GM13977 (cell line): ENCODE measurements around the gene PGAP6.
A peak's percentile ranks its signal among the peaks of the same experiment; 100 is the strongest.

Source experiments
- DNase-seq: peaks from one replicate; pipeline ENCODE4 v3.0.0; 2012; ENCODE audit warnings: low spot score
- in situ Hi-C: fragments of 300-500 bp; cut with MboI; formaldehyde crosslinking; loops from one replicate; pipeline ENCODE4 v1.12.0; 2022; ENCODE audit warnings: low sequenced_read_pairs, low pct_unique_long_range_greater_than_20kb, mixed read lengths, inconsistent platforms; ENCODE audit not compliant: unreplicated experiment
- TF ChIP-seq, protein P1 (sequence below): IDR thresholded peaks from 2 replicates; pipeline ENCODE4 v1.5.1; 2012; ENCODE audit warnings: mild to moderate bottlenecking, control low read depth; ENCODE audit not compliant: insufficient read depth; ENCODE audit errors: extremely low read depth, missing control alignments

The PGAP6 gene

DNA sequence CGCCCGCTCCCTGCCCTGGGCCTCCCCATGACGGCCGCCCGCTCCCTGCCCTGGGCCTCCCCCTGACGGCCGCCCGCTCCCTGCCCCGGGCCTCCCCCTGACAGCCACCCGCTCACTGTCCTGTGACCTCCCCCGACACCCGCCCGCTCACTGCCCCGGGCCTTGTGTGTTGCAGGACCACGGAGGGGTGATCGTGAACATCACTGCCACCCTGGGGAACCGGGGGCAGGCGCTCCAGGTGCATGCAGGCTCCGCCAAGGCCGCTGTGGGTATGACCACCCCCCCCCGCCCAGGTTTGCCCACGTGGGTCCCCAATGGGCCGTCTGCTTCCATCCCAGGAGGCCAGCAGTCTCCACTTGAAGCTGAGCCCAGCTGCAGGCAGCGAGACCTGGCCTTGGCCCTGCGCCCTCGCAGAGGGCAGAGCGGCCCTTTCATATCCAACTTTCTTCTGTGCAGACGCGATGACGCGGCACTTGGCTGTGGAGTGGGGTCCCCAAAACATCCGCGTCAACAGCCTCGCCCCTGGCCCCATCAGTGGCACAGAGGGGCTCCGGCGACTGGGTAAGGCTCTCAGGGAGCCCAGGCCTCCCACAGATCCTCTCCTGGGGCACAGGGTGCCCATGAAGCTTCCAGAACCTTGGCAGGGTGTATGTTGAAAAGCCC lies 28.9 kb upstream of the PGAP6 start:
- TF ChIP-seq, protein P1, sequence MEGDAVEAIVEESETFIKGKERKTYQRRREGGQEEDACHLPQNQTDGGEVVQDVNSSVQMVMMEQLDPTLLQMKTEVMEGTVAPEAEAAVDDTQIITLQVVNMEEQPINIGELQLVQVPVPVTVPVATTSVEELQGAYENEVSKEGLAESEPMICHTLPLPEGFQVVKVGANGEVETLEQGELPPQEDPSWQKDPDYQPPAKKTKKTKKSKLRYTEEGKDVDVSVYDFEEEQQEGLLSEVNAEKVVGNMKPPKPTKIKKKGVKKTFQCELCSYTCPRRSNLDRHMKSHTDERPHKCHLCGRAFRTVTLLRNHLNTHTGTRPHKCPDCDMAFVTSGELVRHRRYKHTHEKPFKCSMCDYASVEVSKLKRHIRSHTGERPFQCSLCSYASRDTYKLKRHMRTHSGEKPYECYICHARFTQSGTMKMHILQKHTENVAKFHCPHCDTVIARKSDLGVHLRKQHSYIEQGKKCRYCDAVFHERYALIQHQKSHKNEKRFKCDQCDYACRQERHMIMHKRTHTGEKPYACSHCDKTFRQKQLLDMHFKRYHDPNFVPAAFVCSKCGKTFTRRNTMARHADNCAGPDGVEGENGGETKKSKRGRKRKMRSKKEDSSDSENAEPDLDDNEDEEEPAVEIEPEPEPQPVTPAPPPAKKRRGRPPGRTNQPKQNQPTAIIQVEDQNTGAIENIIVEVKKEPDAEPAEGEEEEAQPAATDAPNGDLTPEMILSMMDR: no peak
- in situ Hi-C loops: no loop called here
- DNase-seq: no peak

GRCh38 chr16:407253-407652 lies 25.5 kb upstream of the PGAP6 start:
- TF ChIP-seq, protein P1: no peak
- no peak for DNase-seq
- in situ Hi-C loops: no loop called here

DNA sequence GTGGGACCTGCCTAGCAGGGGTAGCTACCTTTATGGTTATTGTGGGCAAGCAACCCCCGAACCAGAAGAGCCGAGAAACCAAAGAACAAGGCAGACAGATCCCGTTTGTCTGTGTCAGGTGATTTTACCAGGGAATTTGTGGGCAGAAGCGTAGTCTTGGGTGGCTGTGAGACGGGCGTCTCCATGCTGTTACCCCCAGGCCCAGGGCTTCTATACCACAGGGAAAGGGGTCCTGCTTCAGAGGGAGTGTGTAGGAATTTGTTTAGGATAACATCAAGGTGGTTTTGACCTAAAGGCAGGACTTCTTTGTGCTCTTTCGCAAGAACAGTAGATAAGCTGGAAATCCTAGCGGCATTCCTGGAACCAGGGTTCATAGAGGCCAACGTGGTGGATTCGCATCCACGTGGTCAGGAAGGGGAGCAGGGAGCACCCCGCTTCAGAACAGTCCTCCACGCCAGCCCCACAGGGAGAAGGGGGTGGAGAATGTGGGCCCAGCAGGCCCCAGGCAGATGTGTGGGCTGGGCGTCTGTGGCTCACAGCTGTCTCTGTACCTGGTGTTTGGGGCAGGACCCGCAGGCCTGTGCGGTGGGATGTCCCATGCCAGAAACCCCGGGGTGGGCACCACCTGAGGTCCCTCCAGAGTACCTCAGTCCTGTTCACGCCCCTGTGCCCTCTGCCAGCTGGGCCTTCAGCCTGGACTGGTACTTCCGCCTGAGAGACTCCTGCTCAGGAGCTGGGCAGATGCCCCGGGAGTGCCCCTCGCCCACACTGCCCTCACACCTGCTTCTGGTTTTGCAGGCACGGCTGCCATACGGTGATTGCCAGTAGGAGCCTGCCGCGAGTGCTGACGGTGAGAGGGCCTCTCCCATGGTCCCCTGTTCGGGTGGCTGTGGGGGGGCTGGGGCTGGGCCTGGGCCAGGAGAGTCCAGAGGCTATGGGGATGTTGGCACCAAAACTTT lies 24.0 kb upstream of the PGAP6 start:
- TF ChIP-seq, protein P1: no peak
- DNase-seq: no peak
- in situ Hi-C loops: no loop called here

- TF ChIP-seq, protein P1: no peak
- in situ Hi-C loops: no loop called here
- no peak for DNase-seq
These were observed 23.3 kb upstream of the PGAP6 start for GRCh38 chr16:404971-405486.

DNA sequence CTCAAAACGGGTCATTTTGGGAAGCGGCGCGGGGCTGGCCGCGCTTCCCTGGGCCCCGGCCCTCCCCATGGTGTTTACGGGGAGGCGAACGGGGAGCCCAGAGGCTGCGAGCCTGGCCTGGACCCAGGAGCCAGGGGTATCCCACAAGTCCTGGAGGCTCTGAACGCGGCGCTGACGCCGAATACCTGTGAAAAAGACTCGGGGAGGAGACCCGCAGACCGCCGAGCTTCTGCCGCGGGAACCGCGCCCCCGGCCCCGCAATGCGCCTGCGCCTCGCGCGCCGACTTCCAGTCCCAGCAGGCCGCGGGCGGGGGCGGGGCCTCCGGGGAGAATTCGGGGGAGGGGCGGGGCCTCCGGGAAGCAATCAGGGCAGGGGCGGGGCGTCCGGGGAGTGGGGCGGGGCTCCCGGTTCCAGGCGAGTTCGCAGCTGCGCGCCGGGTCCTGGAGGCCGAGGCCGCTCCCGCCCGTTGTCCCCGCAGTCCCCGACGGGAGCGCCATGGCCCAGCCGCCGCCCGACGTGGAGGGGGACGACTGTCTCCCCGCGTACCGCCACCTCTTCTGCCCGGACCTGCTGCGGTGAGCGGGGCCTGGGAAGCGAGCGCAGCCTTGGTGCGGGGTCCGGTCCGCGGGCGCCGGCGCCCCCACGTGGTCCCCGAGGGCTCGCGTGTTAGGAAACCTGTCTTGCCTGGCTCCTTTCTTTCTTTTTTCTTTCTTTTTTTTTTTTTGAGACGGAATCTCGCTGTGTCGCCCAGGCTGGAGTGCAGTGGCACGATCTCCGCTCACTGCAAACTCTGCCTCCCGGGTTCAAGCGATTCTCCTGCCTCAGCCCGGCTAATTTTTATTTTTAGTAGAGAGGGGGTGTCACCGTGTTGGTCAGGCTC lies 19.9 kb upstream of the PGAP6 start, which contains the start of gene DECR2:
Gene DECR2, plus strand, starts transcription at position 418 of the 881 bp plus-strand sequence. Its CDS starts 79 bp downstream, at position 497.
- in situ Hi-C loops: no loop called here
- TF ChIP-seq, protein P1: peak; percentile 59
- peak; percentile 99 for DNase-seq
